Right lobe of liver (tissue), 4 donors: ENCODE data around the gene WDPCP.
"Not testable (repeated sequence)": the region's sequence is repeated elsewhere in the genome, so short reads cannot be mapped to it uniquely, and the experiment has no call there.

ENCODE experiments used
- CTCF ChIP-seq, 4 donors: fragments of 200-600 bp in 3 of 4; fragments of 450-650 bp in 1 of 4; IDR thresholded peaks; one replicate each; pipeline versions ENCODE4 v1.5.1 to v1.8.0; 2016 to 2022; ENCODE audit warnings: antibody characterized with exemption in 4 of 4, mild to moderate bottlenecking in 2 of 4
- POLR2A ChIP-seq: fragments of 450-650 bp; IDR thresholded peaks from one replicate; pipeline ENCODE4 v1.6.1; 2017; ENCODE audit warnings: antibody characterized with exemption, mild to moderate bottlenecking
- donor health status: DM: no; HTN: no; CAD: no.
- donor health status: DM: no; HTN: no; CAD: no.
- donor health status: DM: no; HTN: yes; CAD: no.

DNA sequence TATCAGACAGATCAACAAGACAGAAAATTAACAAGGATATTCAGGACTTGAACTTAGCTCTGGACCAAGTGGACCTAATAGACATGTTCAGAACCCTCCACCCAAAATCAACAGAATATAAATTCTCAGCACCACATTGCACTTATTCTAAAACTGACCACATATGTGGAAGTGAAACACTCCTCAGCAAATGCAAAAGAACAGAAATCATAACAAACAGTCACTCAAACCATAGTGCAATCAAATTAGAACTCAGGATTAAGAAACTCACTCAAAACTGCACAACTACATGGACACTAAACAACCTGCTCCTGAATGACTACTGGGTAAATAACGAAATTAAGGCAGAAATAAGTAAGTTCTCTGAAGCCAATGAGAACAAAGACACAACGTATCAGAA lies 35.5 kb upstream of the WDPCP start:
- TF ChIP-seq CTCF (IDR thresholded peaks at IDR 0.05); POLR2A: not testable (repeated sequence)
